Glomerular visceral epithelial cell (primary cell): ENCODE measurements around the gene LRRC2.

Experiments used
- DNase-seq: peaks from one replicate; pipeline ENCODE4 v3.0.0-alpha.2; 2016; ENCODE audit errors: extremely low spot score

LRRC2 gene

GRCh38 chr3:46479021-46479420, 87.1 kb downstream of the LRRC2 start:
- no peak for DNase-seq

- DNase-seq = no peak
Observed at GRCh38 chr3:46478341-46478740, 87.8 kb downstream of the LRRC2 start.

- no peak for DNase-seq
Observed at GRCh38 chr3:46477756-46478155, 88.3 kb downstream of the LRRC2 start.

- DNase-seq = no peak
Observed at GRCh38 chr3:46477145-46477544, 89.0 kb downstream of the LRRC2 start.

- DNase-seq = no peak
Observed at GRCh38 chr3:46472736-46473135, 93.4 kb downstream of the LRRC2 start.

- DNase-seq = no peak
Observed at GRCh38 chr3:46471371-46471914, 94.7 kb downstream of the LRRC2 start.

- DNase-seq = no peak
Observed at GRCh38 chr3:46470831-46471230, 95.3 kb downstream of the LRRC2 start.

- no peak for DNase-seq
Observed at GRCh38 chr3:46469680-46470357, 96.3 kb downstream of the LRRC2 start.

GRCh38 chr3:46468753-46469600, 97.1 kb downstream of the LRRC2 start:
- no peak for DNase-seq

GRCh38 chr3:46467562-46467961, 98.5 kb downstream of the LRRC2 start:
- DNase-seq = no peak

GRCh38 chr3:46466871-46467403, 99.2 kb downstream of the LRRC2 start:
- DNase-seq = no peak

- no peak for DNase-seq
Observed at GRCh38 chr3:46466273-46466672, 99.8 kb downstream of the LRRC2 start.
